ENCODE data around the gene KIRREL1.

KIRREL1 gene

GRCh38 chr1:158149175-158149574, 155.7 kb downstream of the KIRREL1 start:
- DNase-seq: no peak
